Measurements from ENCODE around the gene ULK4. TPM values are rescaled to one million over a fixed set of nuclear protein-coding genes. Genes with fewer than 3 reads are reported as not detected.

Gene ULK4
- total RNA-seq, 2 experiments from 2014 or later, result 13.1 to 14.2 TPM

- ChIA-PET CTCF (interaction anchor here (1.2 kb wide), 1 partner anchor 14 kb away, joined by 4 read pairs; no protein-coding TSS in a partner anchor), POLR2A (no interaction called here)
- ATAC-seq (no peak), DNase-seq (no peak)
- no peak overlapping the region for H3K4me3 Mint-ChIP-seq
- H3K27me3 Mint-ChIP-seq, result no peaks in the 10 kb centered on the region
- H3K36me3 Mint-ChIP-seq (ENCODE audit: low read depth), result peaks cover 49% of the 10 kb centered on the region
- H3K9me3 Mint-ChIP-seq (ENCODE audit: low read depth), result no peaks in the 10 kb centered on the region
- H3K27ac Mint-ChIP-seq, result no peak overlapping the region
- H3K4me1 Mint-ChIP-seq, result peaks cover 53% of the 10 kb centered on the region
- intact Hi-C loops (cut with DNase I, micrococcal nuclease), result no loop called here
Observed at GRCh38 chr3:41223691-41224090, 738.2 kb downstream of the ULK4 start.

GRCh38 chr3:41223078-41223477 is 738.8 kb downstream of the ULK4 start:
- Mint-ChIP-seq H3K36me3 (ENCODE audit: low read depth) (peaks cover 43% of the 10 kb centered on the region), H3K27ac (no peak overlapping the region), H3K4me3 (no peak overlapping the region), H3K9me3 (ENCODE audit: low read depth) (no peaks in the 10 kb centered on the region), H3K4me1 (peaks cover 52% of the 10 kb centered on the region), H3K27me3 (no peaks in the 10 kb centered on the region)
- ChIA-PET POLR2A (no interaction called here), CTCF (interaction anchor here (1.2 kb wide), 1 partner anchor 14 kb away, joined by 4 read pairs; no protein-coding TSS in a partner anchor)
- intact Hi-C loops (cut with DNase I, micrococcal nuclease), result no loop called here
- ATAC-seq, result no peak
- no peak for DNase-seq

GRCh38 chr3:41222501-41222900 is 739.4 kb downstream of the ULK4 start:
- CTCF ChIA-PET, result interaction anchor here (0.8 kb wide), 1 partner anchor 724 kb away, joined by 4 read pairs; no protein-coding TSS in a partner anchor
- intact Hi-C loops (cut with DNase I, micrococcal nuclease), result no loop called here
- Mint-ChIP-seq H3K36me3 (ENCODE audit: low read depth) (peaks cover 41% of the 10 kb centered on the region), H3K4me3 (no peak overlapping the region), H3K27ac (peak overlapping the region; percentile 72), H3K4me1 (peaks cover 55% of the 10 kb centered on the region), H3K27me3 (no peaks in the 10 kb centered on the region), H3K9me3 (ENCODE audit: low read depth) (no peaks in the 10 kb centered on the region)
- ATAC-seq (no peak), DNase-seq (no peak)
- POLR2A ChIA-PET, result no interaction called here

GRCh38 chr3:41222012-41222411 is 739.9 kb downstream of the ULK4 start:
- H3K36me3 Mint-ChIP-seq (ENCODE audit: low read depth), result peaks cover 37% of the 10 kb centered on the region
- POLR2A ChIA-PET, result no interaction called here
- CTCF ChIA-PET, result interaction anchor here (0.8 kb wide), 1 partner anchor 723 kb away, joined by 4 read pairs; no protein-coding TSS in a partner anchor

GRCh38 chr3:41220906-41221677 is 740.8 kb downstream of the ULK4 start:
- no peak for DNase-seq
- Mint-ChIP-seq H3K27ac (peak overlapping the region; percentile 60), H3K9me3 (ENCODE audit: low read depth) (no peaks in the 10 kb centered on the region), H3K27me3 (no peaks in the 10 kb centered on the region), H3K4me1 (peaks cover 60% of the 10 kb centered on the region), H3K36me3 (ENCODE audit: low read depth) (peaks cover 32% of the 10 kb centered on the region), H3K4me3 (no peak overlapping the region)
- intact Hi-C loops (cut with DNase I, micrococcal nuclease), result no loop called here
- no peak for ATAC-seq
- ChIA-PET POLR2A (interaction anchor here (0.9 kb wide), 1 partner anchor 22 kb away, joined by 3 read pairs; the partner anchor contains the start of gene CTNNB1), CTCF (no interaction called here)

More at GRCh38 chr3:41222012-41222411, 739.9 kb downstream of the ULK4 start:
- intact Hi-C loops (cut with DNase I, micrococcal nuclease), result no loop called here
- no peaks in the 10 kb centered on the region for H3K27me3 Mint-ChIP-seq
- no peaks in the 10 kb centered on the region for H3K9me3 Mint-ChIP-seq (ENCODE audit: low read depth)
- H3K4me3 Mint-ChIP-seq, result no peak overlapping the region
- H3K27ac Mint-ChIP-seq, result peak overlapping the region; percentile 21
- no peak for ATAC-seq
- peaks cover 60% of the 10 kb centered on the region for H3K4me1 Mint-ChIP-seq
- no peak for DNase-seq

- ChIA-PET CTCF (interaction anchor here (0.8 kb wide), 1 partner anchor 16 kb away, joined by 3 read pairs; no protein-coding TSS in a partner anchor), POLR2A (interaction anchor here (1.0 to 1.5 kb wide), 2 partner anchors 11 to 20 kb away, joined by 3 to 8 read pairs; partner anchors contain the start of gene CTNNB1)
- DNase-seq, result no peak
- no peaks in the 10 kb centered on the region for H3K27me3 Mint-ChIP-seq
- ATAC-seq, result no peak
- intact Hi-C loops (cut with DNase I, micrococcal nuclease), result no loop called here
- H3K4me1 Mint-ChIP-seq, result peaks cover 71% of the 10 kb centered on the region
- H3K36me3 Mint-ChIP-seq (ENCODE audit: low read depth), result peaks cover 20% of the 10 kb centered on the region
- H3K27ac Mint-ChIP-seq, result peak overlapping the region; percentile 74
- no peak overlapping the region for H3K4me3 Mint-ChIP-seq
- H3K9me3 Mint-ChIP-seq (ENCODE audit: low read depth), result no peaks in the 10 kb centered on the region
Observed at GRCh38 chr3:41219424-41219823, 742.5 kb downstream of the ULK4 start.

GRCh38 chr3:41216993-41217392 is 744.9 kb downstream of the ULK4 start:
- peaks cover 21% of the 10 kb centered on the region for H3K36me3 Mint-ChIP-seq (ENCODE audit: low read depth)
- H3K27ac Mint-ChIP-seq, result peak overlapping the region; percentile 44
- ATAC-seq, result peak; percentile 26
- no peak overlapping the region for H3K4me3 Mint-ChIP-seq
- H3K4me1 Mint-ChIP-seq, result peaks cover 86% of the 10 kb centered on the region
- ChIA-PET POLR2A (no interaction called here), CTCF (interaction anchor here (0.6 kb wide), 1 partner anchor 156 kb away, joined by 3 read pairs; no protein-coding TSS in a partner anchor)
- DNase-seq, result no peak
- intact Hi-C loops (cut with DNase I, micrococcal nuclease), result no loop called here
- H3K27me3 Mint-ChIP-seq, result no peaks in the 10 kb centered on the region
- H3K9me3 Mint-ChIP-seq (ENCODE audit: low read depth), result no peaks in the 10 kb centered on the region

GRCh38 chr3:41216422-41216821 is 745.5 kb downstream of the ULK4 start:
- Mint-ChIP-seq H3K27ac (no peak overlapping the region), H3K36me3 (ENCODE audit: low read depth) (peaks cover 23% of the 10 kb centered on the region), H3K4me1 (peaks cover 86% of the 10 kb centered on the region), H3K4me3 (no peak overlapping the region), H3K27me3 (no peaks in the 10 kb centered on the region), H3K9me3 (ENCODE audit: low read depth) (no peaks in the 10 kb centered on the region)
- ATAC-seq (no peak), DNase-seq (no peak)
- ChIA-PET CTCF (interaction anchor here (0.6 to 0.8 kb wide), 2 partner anchors 11 to 155 kb away, joined by 3 read pairs; no protein-coding TSS in a partner anchor), POLR2A (no interaction called here)
- intact Hi-C loops (cut with DNase I, micrococcal nuclease), result no loop called here

GRCh38 chr3:41213588-41213987 is 748.3 kb downstream of the ULK4 start:
- Mint-ChIP-seq H3K4me3 (no peak overlapping the region), H3K4me1 (peaks cover 76% of the 10 kb centered on the region), H3K27me3 (no peaks in the 10 kb centered on the region), H3K9me3 (ENCODE audit: low read depth) (no peaks in the 10 kb centered on the region), H3K36me3 (ENCODE audit: low read depth) (peaks cover 36% of the 10 kb centered on the region), H3K27ac (no peak overlapping the region)
- ChIA-PET POLR2A (interaction anchor here (2.0 kb wide), 1 partner anchor 14 kb away, joined by 6 read pairs; the partner anchor contains the start of gene CTNNB1), CTCF (interaction anchor here (1.0 to 2.2 kb wide), 3 partner anchors 11 to 40 kb away, joined by 3 to 5 read pairs (median 4); no protein-coding TSS in a partner anchor)
- intact Hi-C loops (cut with DNase I, micrococcal nuclease), result no loop called here
- ATAC-seq (no peak), DNase-seq (no peak)

GRCh38 chr3:41212088-41212487 is 749.8 kb downstream of the ULK4 start:
- Mint-ChIP-seq H3K4me3 (no peak overlapping the region), H3K36me3 (ENCODE audit: low read depth) (peaks cover 38% of the 10 kb centered on the region), H3K9me3 (ENCODE audit: low read depth) (no peaks in the 10 kb centered on the region), H3K27ac (peak overlapping the region; percentile 0), H3K27me3 (no peaks in the 10 kb centered on the region), H3K4me1 (peaks cover 79% of the 10 kb centered on the region)
- DNase-seq, result no peak
- intact Hi-C loops (cut with DNase I, micrococcal nuclease), result no loop called here
- ChIA-PET POLR2A (no interaction called here), CTCF (interaction anchor here (1.0 kb wide), 1 partner anchor 13 kb away, joined by 3 read pairs; the partner anchor contains the start of gene CTNNB1)
- ATAC-seq, result no peak

- Mint-ChIP-seq H3K4me1 (peaks cover 81% of the 10 kb centered on the region), H3K9me3 (ENCODE audit: low read depth) (no peaks in the 10 kb centered on the region), H3K36me3 (ENCODE audit: low read depth) (peaks cover 35% of the 10 kb centered on the region), H3K27ac (peak overlapping the region; percentile 40), H3K4me3 (no peak overlapping the region), H3K27me3 (no peaks in the 10 kb centered on the region)
- CTCF ChIA-PET, result interaction anchor here (1.0 kb wide), 1 partner anchor 11 kb away, joined by 3 read pairs; no protein-coding TSS in a partner anchor
- no peak for DNase-seq
- intact Hi-C loops (cut with DNase I, micrococcal nuclease), result no loop called here
- no peak for ATAC-seq
- POLR2A ChIA-PET, result no interaction called here
Observed at GRCh38 chr3:41210966-41211365, 750.9 kb downstream of the ULK4 start.

Measured in activated CD4-positive, alpha-beta T cell treated with anti-CD3 and anti-CD28 coated beads for 36 hours (primary cell).